GM12878 (cell line): ENCODE measurements around the gene DELE1. TPM values are rescaled to one million over a fixed set of nuclear protein-coding genes. Genes with fewer than 3 reads are reported as not detected.

ENCODE experiments used
- ATAC-seq: fragments of 200-7000 bp; cut with Tn5 transposase; 3 replicates; pipeline ENCODE4 v1.9.1; 2020; ENCODE audit warnings: mild to moderate bottlenecking, moderate library complexity
- BruUV-seq: library from RNA; stranded (reverse); fragments of 400-500 nt; replicated peaks from 2 replicates; lab custom pipeline; 2021; lab: Mats Ljungman, UMichigan
- CTCF ChIA-PET: fragments of 300-600 bp; sonication (Branson Sonifier 250); formaldehyde crosslinking; extraction: SDS; loops from one replicate; lab custom pipeline; 2021; ENCODE audit warnings: inconsistent platforms; lab: Yijun Ruan, JAX
- POLR2A ChIA-PET: fragments of 350-600 bp; formaldehyde crosslinking; extraction: SDS; loops from one replicate; lab custom pipeline; 2021; ENCODE audit warnings: inconsistent platforms; lab: Charles Lee
- RAD21 ChIA-PET: fragments of 300-600 bp; sonication (Branson Sonifier 250); formaldehyde crosslinking; loops from one replicate; lab custom pipeline; 2023; ENCODE audit warnings: antibody characterized with exemption; ENCODE audit not compliant: unreplicated experiment; lab: Charles Lee
- SMC1A ChIA-PET: fragments of 300-600 bp; sonication (Branson Sonifier 250); formaldehyde crosslinking; loops from one replicate; lab custom pipeline; 2023; ENCODE audit not compliant: unreplicated experiment, uncharacterized antibody; lab: Charles Lee
- DNase-seq: peaks from one replicate; pipeline ENCODE4 v3.0.0-alpha.2; 2011; ENCODE audit warnings: low read depth, low spot score
- FAIRE-seq: peaks from 3 replicates; lab custom pipeline; 2011; peaks lifted over from hg19 to GRCh38; lab: Jason Lieb, UNC
- H2AFZ ChIP-seq: 2 replicates; pipeline ENCODE4 v1.6.0; 2011; ENCODE audit warnings: low read depth, low read length, control low read depth; ENCODE audit not compliant: control insufficient read depth
- H3K27ac ChIP-seq: 2 replicates; pipeline ENCODE4 v1.5.1; 2011; ENCODE audit warnings: control low read depth; ENCODE audit not compliant: control insufficient read depth, insufficient read depth
- H3K27me3 ChIP-seq, 2 experiments: replicated peaks in 1 of 2; 2 replicates each; pipeline versions ENCODE4 v1.6.0 to v1.6.1; 2011; ENCODE audit warnings: low read length in 1 of 2; ENCODE audit not compliant: control insufficient read depth in 2 of 2, insufficient read depth in 2 of 2
- H3K36me3 ChIP-seq, 2 experiments: 2 replicates each; pipeline ENCODE4 v1.5.1; 2011; ENCODE audit warnings: low read length in 1 of 2; ENCODE audit not compliant: control insufficient read depth in 2 of 2, insufficient read depth in 2 of 2
- H3K4me1 ChIP-seq: 2 replicates; pipeline ENCODE4 v1.6.1; 2011; ENCODE audit warnings: mild to moderate bottlenecking, low read length, moderate library complexity, mixed read lengths; ENCODE audit not compliant: control insufficient read depth, insufficient read depth
- H3K4me2 ChIP-seq: 2 replicates; pipeline ENCODE4 v1.6.0; 2011; ENCODE audit warnings: control low read depth; ENCODE audit not compliant: control insufficient read depth, insufficient read depth
- H3K4me3 ChIP-seq: fragments of 200-600 bp; sonication (generic); 2 replicates; pipeline ENCODE4 v1.5.1; 2016
- H3K79me2 ChIP-seq: 2 replicates; pipeline ENCODE4 v1.6.0; 2011; ENCODE audit warnings: low read length; ENCODE audit not compliant: control insufficient read depth, insufficient read depth
- H3K9ac ChIP-seq: 2 replicates; pipeline ENCODE4 v1.8.0; 2011; ENCODE audit warnings: low read length, control low read depth, mixed read lengths; ENCODE audit not compliant: control insufficient read depth, insufficient read depth
- H3K9me3 ChIP-seq: replicated peaks from 3 replicates; pipeline ENCODE4 v1.5.1; 2011; ENCODE audit warnings: mild to moderate bottlenecking, low read length; ENCODE audit not compliant: control insufficient read depth, insufficient read depth
- H4K20me1 ChIP-seq: 2 replicates; pipeline ENCODE4 v1.6.0; 2011; ENCODE audit not compliant: control insufficient read depth, insufficient read depth
- BACH1 ChIP-seq: fragments of 450-650 bp; IDR thresholded peaks from 2 replicates; pipeline ENCODE4 v1.6.1; 2017; ENCODE audit warnings: mild to moderate bottlenecking, borderline replicate concordance
- PAX8 ChIP-seq: fragments of 450-650 bp; IDR thresholded peaks from 2 replicates; pipeline ENCODE4 v1.6.1; 2017; ENCODE audit warnings: mild to moderate bottlenecking, moderate library complexity
- RBBP5 ChIP-seq: fragments of 200-600 bp; sonication (generic); conservative IDR thresholded peaks from 2 replicates; pipeline ENCODE4 v1.6.1; 2016
- RCOR1 ChIP-seq: conservative IDR thresholded peaks from 2 replicates; pipeline ENCODE4 v1.6.1; 2012; ENCODE audit warnings: low read depth, low read length, improper control_type of control experiment
- RELA ChIP-seq: fragments of 450-650 bp; IDR thresholded peaks from 2 replicates; pipeline ENCODE4 v1.8.0; 2014; ENCODE audit warnings: borderline replicate concordance; ENCODE audit not compliant: partially characterized antibody
- SMAD5 ChIP-seq: IDR thresholded peaks from 2 replicates; pipeline ENCODE4 v1.6.1; 2016; ENCODE audit warnings: antibody characterized with exemption, low read depth
- TAF1 ChIP-seq: IDR thresholded peaks from 2 replicates; pipeline ENCODE4 v1.6.1; 2011; ENCODE audit warnings: mild to moderate bottlenecking, low read depth, low read length, borderline replicate concordance
- TARDBP ChIP-seq: IDR thresholded peaks from 2 replicates; pipeline ENCODE4 v1.6.1; 2016; ENCODE audit warnings: borderline replicate concordance
- TCF12 ChIP-seq: IDR thresholded peaks from 2 replicates; pipeline ENCODE4 v1.6.1; 2011; ENCODE audit warnings: low read depth, mild to moderate bottlenecking, low read length
- TCF3 ChIP-seq: IDR thresholded peaks from 2 replicates; pipeline ENCODE4 v1.6.1; 2012; ENCODE audit warnings: low read depth, mild to moderate bottlenecking, low read length, borderline replicate concordance; ENCODE audit not compliant: insufficient read depth
- ZNF217 ChIP-seq: fragments of 450-650 bp; IDR thresholded peaks from 2 replicates; pipeline ENCODE4 v1.6.1; 2017; ENCODE audit warnings: antibody characterized with exemption, mild to moderate bottlenecking
- ZNF384 ChIP-seq: IDR thresholded peaks from 2 replicates; pipeline ENCODE4 v1.6.1; 2012; ENCODE audit warnings: low read depth, mild to moderate bottlenecking, low read length, improper control_type of control experiment, borderline replicate concordance
- WGBS: methylation state at CpG from one replicate; pipeline ENCODE4 v1.1.6; 2016; ENCODE audit warnings: low lambda C conversion rate; ENCODE audit not compliant: insufficient replicate concordance, insufficient coverage; ENCODE audit errors: missing lambda C conversion rate; 5-methylcytosine and 5-hydroxymethylcytosine counted together
- in situ Hi-C: fragments of 300-500 bp; cut with MboI; formaldehyde crosslinking; loops from 9 replicates; pipeline ENCODE4 v1.14.3; 2018; ENCODE audit warnings: mixed read lengths
- intact Hi-C: fragments of 100-400 bp; cut with micrococcal nuclease; formaldehyde crosslinking; loops from one replicate; pipeline ENCODE4 v1.14.2; 2022; ENCODE audit not compliant: unreplicated experiment
- polyA plus RNA-seq, 11 experiments: library from polyadenylated mRNA; depleted of rRNA in 4 of 11; unstranded in 6 of 11; stranded (reverse) in 5 of 11; fragments of >200 nt; fragmentation: Nextera tagmentation in 4 of 11; fragmentation: Illumina TruSeq in 1 of 11; extraction: Ambion mirVana in 4 of 11; extraction: Trizol in 1 of 11; gene quantifications; 1 replicate in 1 of 11; 2 replicates in 10 of 11; pipeline versions ENCODE4 v1.2.1 to v1.2.3, GENCODE V29; 2011 to 2016; ENCODE audit warnings: inconsistent platforms in 2 of 11, missing spikeins in 2 of 11, low read depth in 1 of 11
- total RNA-seq, 4 experiments: library from RNA; depleted of rRNA in 3 of 4; stranded (reverse); fragments of >200 nt in 3 of 4; fragmentation: Illumina TruSeq in 1 of 4; extraction: Trizol in 1 of 4; gene quantifications; 2 replicates each; pipeline versions ENCODE4 v1.2.1 to v1.2.3, GENCODE V29; 2013 to 2021
- TF ChIP-seq, protein P1 (sequence below): fragments of 450-650 bp; IDR thresholded peaks from 2 replicates; pipeline ENCODE4 v1.6.1; 2014; ENCODE audit warnings: mild to moderate bottlenecking
- TF ChIP-seq, protein P2 (sequence below): fragments of 450-650 bp; IDR thresholded peaks from 2 replicates; pipeline ENCODE4 v1.6.1; 2016; ENCODE audit warnings: mild to moderate bottlenecking
- TF ChIP-seq, protein P3 (sequence below): fragments of 450-650 bp; IDR thresholded peaks from 2 replicates; pipeline ENCODE4 v1.6.1; 2016; ENCODE audit warnings: mild to moderate bottlenecking
- TF ChIP-seq, protein P4 (sequence below): fragments of 450-650 bp; IDR thresholded peaks from 2 replicates; pipeline ENCODE4 v1.6.1; 2017; ENCODE audit warnings: mild to moderate bottlenecking, moderate library complexity

Gene DELE1
- total and polyA plus RNA-seq, 10 of the 15 experiments (the other 5 are each of a cell fraction or from before 2014, with no cell fraction given), result 18.9 to 71.4 (median 47.6) TPM

DNA sequence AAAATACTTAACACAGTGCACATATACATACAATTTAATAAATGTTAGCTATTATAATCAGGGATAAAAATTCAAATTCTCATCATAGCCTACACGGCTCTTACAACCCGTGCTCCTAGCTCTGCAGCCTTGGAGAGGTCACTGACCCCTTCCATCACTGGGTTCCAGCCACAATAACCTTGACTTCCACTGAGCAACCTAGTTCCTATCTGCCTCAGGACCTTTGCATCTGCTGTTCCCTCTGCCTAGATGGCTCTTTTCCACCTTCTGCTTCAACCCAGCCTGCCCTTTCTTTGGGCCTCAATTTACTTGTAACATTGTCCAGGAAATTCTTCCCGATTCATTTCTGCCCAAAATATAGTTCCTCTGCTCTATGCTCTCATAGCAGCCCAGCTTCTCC lies 8.9 kb upstream of the DELE1 start (continued):
- TF ChIP-seq, protein P1, sequence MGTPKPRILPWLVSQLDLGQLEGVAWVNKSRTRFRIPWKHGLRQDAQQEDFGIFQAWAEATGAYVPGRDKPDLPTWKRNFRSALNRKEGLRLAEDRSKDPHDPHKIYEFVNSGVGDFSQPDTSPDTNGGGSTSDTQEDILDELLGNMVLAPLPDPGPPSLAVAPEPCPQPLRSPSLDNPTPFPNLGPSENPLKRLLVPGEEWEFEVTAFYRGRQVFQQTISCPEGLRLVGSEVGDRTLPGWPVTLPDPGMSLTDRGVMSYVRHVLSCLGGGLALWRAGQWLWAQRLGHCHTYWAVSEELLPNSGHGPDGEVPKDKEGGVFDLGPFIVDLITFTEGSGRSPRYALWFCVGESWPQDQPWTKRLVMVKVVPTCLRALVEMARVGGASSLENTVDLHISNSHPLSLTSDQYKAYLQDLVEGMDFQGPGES, result no peak
- TF ChIP-seq ZNF384 (no peak), PAX8 (no peak)
- TF ChIP-seq, all 136 proteins: peak for 0

DNA sequence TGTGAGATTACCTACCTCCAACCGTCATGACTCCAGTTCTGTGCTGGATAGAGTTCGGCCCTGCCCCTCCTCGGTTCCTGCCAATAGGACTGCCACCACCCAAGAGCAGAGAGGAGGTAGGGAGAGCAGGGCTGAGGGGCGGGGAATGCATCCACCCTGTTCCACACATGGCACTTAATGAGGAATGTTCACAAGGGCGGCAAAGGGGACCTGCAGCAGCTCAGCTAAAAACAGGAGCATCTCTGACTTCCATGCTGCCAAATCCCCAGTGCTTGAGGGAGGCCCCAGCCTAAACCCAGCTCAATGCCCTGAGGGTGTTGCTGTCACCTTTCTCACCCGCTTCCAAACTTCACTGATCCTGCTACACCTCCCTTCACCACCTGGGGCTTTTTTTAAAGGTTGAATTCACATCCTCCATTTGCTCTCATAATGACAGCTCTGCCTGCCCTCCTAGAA lies 7.8 kb upstream of the DELE1 start:
- H3K4me2 ChIP-seq, result no peak overlapping the region
- WGBS, result 86% methylated on average over 6 of the region's 6 CpGs
- intact Hi-C loops, result no loop called here
- no peaks in the 10 kb centered on the region; the same call in 2 of the 3 replicates for H3K9me3 ChIP-seq
- H3K36me3 ChIP-seq, result no peaks in the 10 kb centered on the region
- RAD21 ChIA-PET, result interaction anchor here (1.2 to 1.8 kb wide), 5 partner anchors 8 to 224 kb away, joined by 3 to 7 read pairs (median 4); partner anchors contain the start of genes DELE1 and RNF14
- POLR2A ChIA-PET, result no interaction called here
- no peak overlapping the region for H3K4me3 ChIP-seq
- H2AFZ ChIP-seq, result no peak overlapping the region
- H3K79me2 ChIP-seq, result no peaks in the 10 kb centered on the region
- in situ Hi-C loops, result no loop called here
- DNase-seq (no peak), FAIRE-seq (no peak), ATAC-seq (peak; percentile 39; the same call in 2 of the 3 replicates)
- H4K20me1 ChIP-seq, result no peaks in the 10 kb centered on the region
- SMC1A ChIA-PET, result interaction anchor here (1.0 to 1.9 kb wide), 7 partner anchors 28 to 224 kb away, joined by 3 to 7 read pairs (median 3); partner anchors contain the start of gene RNF14
- CTCF ChIA-PET, result interaction anchor here (0.9 to 3.8 kb wide), 7 partner anchors 26 to 252 kb away, joined by 3 to 16 read pairs (median 4); no protein-coding TSS in a partner anchor
- H3K4me1 ChIP-seq, result peaks cover 23% of the 10 kb centered on the region
- H3K27ac ChIP-seq, result no peak overlapping the region
- peaks cover 0 to 4% of the 10 kb centered on the region in 2 experiments; a peak in 1 of 4 replicates for H3K27me3 ChIP-seq
- BruUV-seq, result no TSS peak
- H3K9ac ChIP-seq, result no peak overlapping the region
- TF ChIP-seq TCF3 (no peak), TCF12 (no peak), BACH1 (no peak), RELA (no peak), SMAD5 (no peak), RCOR1 (no peak), TAF1 (no peak), ZNF217 (no peak), TARDBP (no peak), RBBP5 (no peak)
- TF ChIP-seq, protein P2, sequence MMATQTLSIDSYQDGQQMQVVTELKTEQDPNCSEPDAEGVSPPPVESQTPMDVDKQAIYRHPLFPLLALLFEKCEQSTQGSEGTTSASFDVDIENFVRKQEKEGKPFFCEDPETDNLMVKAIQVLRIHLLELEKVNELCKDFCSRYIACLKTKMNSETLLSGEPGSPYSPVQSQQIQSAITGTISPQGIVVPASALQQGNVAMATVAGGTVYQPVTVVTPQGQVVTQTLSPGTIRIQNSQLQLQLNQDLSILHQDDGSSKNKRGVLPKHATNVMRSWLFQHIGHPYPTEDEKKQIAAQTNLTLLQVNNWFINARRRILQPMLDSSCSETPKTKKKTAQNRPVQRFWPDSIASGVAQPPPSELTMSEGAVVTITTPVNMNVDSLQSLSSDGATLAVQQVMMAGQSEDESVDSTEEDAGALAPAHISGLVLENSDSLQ, result no peak
- TF ChIP-seq, protein P3, sequence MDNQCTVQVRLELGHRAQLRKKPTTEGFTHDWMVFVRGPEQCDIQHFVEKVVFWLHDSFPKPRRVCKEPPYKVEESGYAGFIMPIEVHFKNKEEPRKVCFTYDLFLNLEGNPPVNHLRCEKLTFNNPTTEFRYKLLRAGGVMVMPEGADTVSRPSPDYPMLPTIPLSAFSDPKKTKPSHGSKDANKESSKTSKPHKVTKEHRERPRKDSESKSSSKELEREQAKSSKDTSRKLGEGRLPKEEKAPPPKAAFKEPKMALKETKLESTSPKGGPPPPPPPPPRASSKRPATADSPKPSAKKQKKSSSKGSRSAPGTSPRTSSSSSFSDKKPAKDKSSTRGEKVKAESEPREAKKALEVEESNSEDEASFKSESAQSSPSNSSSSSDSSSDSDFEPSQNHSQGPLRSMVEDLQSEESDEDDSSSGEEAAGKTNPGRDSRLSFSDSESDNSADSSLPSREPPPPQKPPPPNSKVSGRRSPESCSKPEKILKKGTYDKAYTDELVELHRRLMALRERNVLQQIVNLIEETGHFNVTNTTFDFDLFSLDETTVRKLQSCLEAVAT, result no peak
- TF ChIP-seq, protein P4, sequence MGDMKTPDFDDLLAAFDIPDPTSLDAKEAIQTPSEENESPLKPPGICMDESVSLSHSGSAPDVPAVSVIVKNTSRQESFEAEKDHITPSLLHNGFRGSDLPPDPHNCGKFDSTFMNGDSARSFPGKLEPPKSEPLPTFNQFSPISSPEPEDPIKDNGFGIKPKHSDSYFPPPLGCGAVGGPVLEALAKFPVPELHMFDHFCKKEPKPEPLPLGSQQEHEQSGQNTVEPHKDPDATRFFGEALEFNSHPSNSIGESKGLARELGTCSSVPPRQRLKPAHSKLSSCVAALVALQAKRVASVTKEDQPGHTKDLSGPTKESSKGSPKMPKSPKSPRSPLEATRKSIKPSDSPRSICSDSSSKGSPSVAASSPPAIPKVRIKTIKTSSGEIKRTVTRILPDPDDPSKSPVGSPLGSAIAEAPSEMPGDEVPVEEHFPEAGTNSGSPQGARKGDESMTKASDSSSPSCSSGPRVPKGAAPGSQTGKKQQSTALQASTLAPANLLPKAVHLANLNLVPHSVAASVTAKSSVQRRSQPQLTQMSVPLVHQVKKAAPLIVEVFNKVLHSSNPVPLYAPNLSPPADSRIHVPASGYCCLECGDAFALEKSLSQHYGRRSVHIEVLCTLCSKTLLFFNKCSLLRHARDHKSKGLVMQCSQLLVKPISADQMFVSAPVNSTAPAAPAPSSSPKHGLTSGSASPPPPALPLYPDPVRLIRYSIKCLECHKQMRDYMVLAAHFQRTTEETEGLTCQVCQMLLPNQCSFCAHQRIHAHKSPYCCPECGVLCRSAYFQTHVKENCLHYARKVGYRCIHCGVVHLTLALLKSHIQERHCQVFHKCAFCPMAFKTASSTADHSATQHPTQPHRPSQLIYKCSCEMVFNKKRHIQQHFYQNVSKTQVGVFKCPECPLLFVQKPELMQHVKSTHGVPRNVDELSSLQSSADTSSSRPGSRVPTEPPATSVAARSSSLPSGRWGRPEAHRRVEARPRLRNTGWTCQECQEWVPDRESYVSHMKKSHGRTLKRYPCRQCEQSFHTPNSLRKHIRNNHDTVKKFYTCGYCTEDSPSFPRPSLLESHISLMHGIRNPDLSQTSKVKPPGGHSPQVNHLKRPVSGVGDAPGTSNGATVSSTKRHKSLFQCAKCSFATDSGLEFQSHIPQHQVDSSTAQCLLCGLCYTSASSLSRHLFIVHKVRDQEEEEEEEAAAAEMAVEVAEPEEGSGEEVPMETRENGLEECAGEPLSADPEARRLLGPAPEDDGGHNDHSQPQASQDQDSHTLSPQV, result no peak
